Suprapubic skin (tissue), 4 donors: ENCODE data around the gene ASIP. TPM values are rescaled to one million over a fixed set of nuclear protein-coding genes. Genes with fewer than 3 reads are reported as not detected.

Source experiments
- DNase-seq, 2 donors: peaks; one replicate each; pipeline ENCODE4 v3.0.0-alpha.2; 2019; ENCODE audit warnings: low spot score in 2 of 2
- H3K27ac ChIP-seq: fragments of 200-600 bp; sonication (generic); one replicate; pipeline ENCODE4 v1.5.1; 2019
- H3K27me3 ChIP-seq: fragments of 200-600 bp; sonication (generic); one replicate; pipeline ENCODE4 v1.5.1; 2019
- H3K36me3 ChIP-seq: fragments of 200-600 bp; sonication (generic); one replicate; pipeline ENCODE4 v1.5.1; 2019
- H3K4me1 ChIP-seq: fragments of 200-600 bp; sonication (generic); one replicate; pipeline ENCODE4 v1.5.1; 2019
- H3K4me3 ChIP-seq: fragments of 200-600 bp; sonication (generic); one replicate; pipeline ENCODE4 v1.5.1; 2019; ENCODE audit warnings: mild to moderate bottlenecking
- H3K9me3 ChIP-seq: fragments of 200-600 bp; sonication (generic); one replicate; pipeline ENCODE4 v1.5.1; 2019
- CTCF ChIP-seq, 2 donors: fragments of 200-600 bp in 1 of 2; fragments of 450-650 bp in 1 of 2; sonication (generic) in 1 of 2; IDR thresholded peaks; one replicate each; pipeline ENCODE4 v1.5.1; 2016 to 2019; ENCODE audit warnings: antibody characterized with exemption in 2 of 2, mild to moderate bottlenecking in 1 of 2, moderate library complexity in 1 of 2
- EP300 ChIP-seq: sonication (generic); formaldehyde crosslinking; IDR thresholded peaks from one replicate; pipeline ENCODE4 v1.6.1; 2017; ENCODE audit warnings: antibody characterized with exemption
- POLR2A ChIP-seq, 2 donors: fragments of 450-650 bp; IDR thresholded peaks; one replicate each; pipeline ENCODE4 v1.6.1; 2017; ENCODE audit warnings: antibody characterized with exemption in 2 of 2, mild to moderate bottlenecking in 2 of 2, moderate library complexity in 2 of 2
- POLR2AphosphoS5 ChIP-seq, 3 donors: sonication (generic); formaldehyde crosslinking; IDR thresholded peaks; one replicate each; pipeline ENCODE4 v1.6.1; 2017; ENCODE audit warnings: antibody characterized with exemption in 3 of 3
- WGBS: methylation state at CpG from one replicate; pipeline ENCODE4 v1.1.5; 2018; 5-methylcytosine and 5-hydroxymethylcytosine counted together
- total RNA-seq, 4 donors: library from RNA; depleted of rRNA; stranded (reverse); fragments of >200 nt; gene quantifications; one replicate each; pipeline ENCODE4 v1.1.0, GENCODE V29; 2016

The ASIP gene
- total RNA-seq, 4 donors from 2014 or later = not detected

- H3K4me3 ChIP-seq = peak overlapping the region; percentile 30
- TF ChIP-seq EP300 (no peak), CTCF (IDR thresholded peaks at IDR 0.05) (no peak), POLR2AphosphoS5 (IDR thresholded peaks at IDR 0.05) (no peak), POLR2A (IDR thresholded peaks at IDR 0.05) (no peak)
- 7% methylated on average over 7 of the region's 11 CpGs for WGBS
These were observed 70.8 kb downstream of the ASIP start for GRCh38 chr20:34312024-34312460.

GRCh38 chr20:34312544-34313217 lies 71.5 kb downstream of the ASIP start:
- peak overlapping the region; percentile 30 for H3K4me3 ChIP-seq
- H3K27ac ChIP-seq = no peak overlapping the region
- H3K4me1 ChIP-seq = peaks cover 19% of the 10 kb centered on the region
- no peaks in the 10 kb centered on the region for H3K36me3 ChIP-seq
- H3K27me3 ChIP-seq = peaks cover 8% of the 10 kb centered on the region
- no peaks in the 10 kb centered on the region for H3K9me3 ChIP-seq
- peak; percentile 99 for TF ChIP-seq CTCF (IDR thresholded peaks at IDR 0.05)
- no peak for TF ChIP-seq POLR2AphosphoS5 (IDR thresholded peaks at IDR 0.05)
- peak; percentile 91 for DNase-seq
- WGBS = 9% methylated on average over 13 of the region's 14 CpGs

More at GRCh38 chr20:34312024-34312460, 70.8 kb downstream of the ASIP start:
- no peaks in the 10 kb centered on the region for H3K36me3 ChIP-seq
- no peak overlapping the region for H3K27ac ChIP-seq
- H3K4me1 ChIP-seq = peaks cover 19% of the 10 kb centered on the region
- no peak for DNase-seq
- H3K9me3 ChIP-seq = no peaks in the 10 kb centered on the region
- H3K27me3 ChIP-seq = peaks cover 8% of the 10 kb centered on the region

GRCh38 chr20:34315236-34315635 lies 74.0 kb downstream of the ASIP start:
- no peak for DNase-seq
- TF ChIP-seq EP300 (no peak), POLR2A (IDR thresholded peaks at IDR 0.05) (no peak), CTCF (IDR thresholded peaks at IDR 0.05) (no peak), POLR2AphosphoS5 (IDR thresholded peaks at IDR 0.05) (no peak)
- no peaks in the 10 kb centered on the region for H3K36me3 ChIP-seq
- no peaks in the 10 kb centered on the region for H3K9me3 ChIP-seq
- WGBS = 83% methylated on average over 3 of the region's 3 CpGs
- peaks cover 8% of the 10 kb centered on the region for H3K27me3 ChIP-seq
- peaks cover 19% of the 10 kb centered on the region for H3K4me1 ChIP-seq
- H3K27ac ChIP-seq = no peak overlapping the region
- H3K4me3 ChIP-seq = no peak overlapping the region

- DNase-seq = no peak
- H3K36me3 ChIP-seq = no peaks in the 10 kb centered on the region
- H3K4me1 ChIP-seq = peaks cover 15% of the 10 kb centered on the region
- WGBS = 90% methylated on average over 6 of the region's 6 CpGs
- H3K4me3 ChIP-seq = no peak overlapping the region
- H3K27ac ChIP-seq = no peak overlapping the region
- H3K27me3 ChIP-seq = peaks cover 8% of the 10 kb centered on the region
- TF ChIP-seq POLR2A (IDR thresholded peaks at IDR 0.05) = no peak
- no peak for TF ChIP-seq EP300
- no peak for TF ChIP-seq CTCF (IDR thresholded peaks at IDR 0.05)
- no peak for TF ChIP-seq POLR2AphosphoS5 (IDR thresholded peaks at IDR 0.05)
- no peaks in the 10 kb centered on the region for H3K9me3 ChIP-seq
These were observed 75.1 kb downstream of the ASIP start for GRCh38 chr20:34316196-34316814.

Other genes starting within 250 kb of the ASIP start
- 100 to 1,000 TPM in 1 of 4 donors, 10 to 100 TPM in 3; 78.5 to 110 (median 86.6) TPM for gene RALY, start 247.5 kb upstream of the ASIP start, total RNA-seq
- 10 to 100 TPM; 23.7 to 38.8 (median 38.4) TPM for gene EIF2S2, start 129.2 kb upstream of the ASIP start, total RNA-seq
- gene AHCY, start 61.9 kb downstream of the ASIP start, total RNA-seq = 10 to 100 TPM; 43.7 to 88.9 (median 80.4) TPM
- gene ITCH, start 121.8 kb downstream of the ASIP start, total RNA-seq = 10 to 100 TPM; 37.4 to 48.4 (median 43.4) TPM